ENCODE results near the gene ECSIT.
"Not testable (repeated sequence)": the region's sequence is repeated elsewhere in the genome, so short reads cannot be mapped to it uniquely, and the experiment has no call there.

The ECSIT gene, protein sequence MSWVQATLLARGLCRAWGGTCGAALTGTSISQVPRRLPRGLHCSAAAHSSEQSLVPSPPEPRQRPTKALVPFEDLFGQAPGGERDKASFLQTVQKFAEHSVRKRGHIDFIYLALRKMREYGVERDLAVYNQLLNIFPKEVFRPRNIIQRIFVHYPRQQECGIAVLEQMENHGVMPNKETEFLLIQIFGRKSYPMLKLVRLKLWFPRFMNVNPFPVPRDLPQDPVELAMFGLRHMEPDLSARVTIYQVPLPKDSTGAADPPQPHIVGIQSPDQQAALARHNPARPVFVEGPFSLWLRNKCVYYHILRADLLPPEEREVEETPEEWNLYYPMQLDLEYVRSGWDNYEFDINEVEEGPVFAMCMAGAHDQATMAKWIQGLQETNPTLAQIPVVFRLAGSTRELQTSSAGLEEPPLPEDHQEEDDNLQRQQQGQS

GRCh38 chr19:11528551-11529341, at the start of gene ECSIT:
Gene ECSIT, minus strand, starts transcription at chr19:11529134. Its CDS starts 9,964 bp downstream, at chr19:11519170.
- DNase-seq (ENCODE audit: low spot score) (peak; percentile 91), FAIRE-seq (no peak)

DNA sequence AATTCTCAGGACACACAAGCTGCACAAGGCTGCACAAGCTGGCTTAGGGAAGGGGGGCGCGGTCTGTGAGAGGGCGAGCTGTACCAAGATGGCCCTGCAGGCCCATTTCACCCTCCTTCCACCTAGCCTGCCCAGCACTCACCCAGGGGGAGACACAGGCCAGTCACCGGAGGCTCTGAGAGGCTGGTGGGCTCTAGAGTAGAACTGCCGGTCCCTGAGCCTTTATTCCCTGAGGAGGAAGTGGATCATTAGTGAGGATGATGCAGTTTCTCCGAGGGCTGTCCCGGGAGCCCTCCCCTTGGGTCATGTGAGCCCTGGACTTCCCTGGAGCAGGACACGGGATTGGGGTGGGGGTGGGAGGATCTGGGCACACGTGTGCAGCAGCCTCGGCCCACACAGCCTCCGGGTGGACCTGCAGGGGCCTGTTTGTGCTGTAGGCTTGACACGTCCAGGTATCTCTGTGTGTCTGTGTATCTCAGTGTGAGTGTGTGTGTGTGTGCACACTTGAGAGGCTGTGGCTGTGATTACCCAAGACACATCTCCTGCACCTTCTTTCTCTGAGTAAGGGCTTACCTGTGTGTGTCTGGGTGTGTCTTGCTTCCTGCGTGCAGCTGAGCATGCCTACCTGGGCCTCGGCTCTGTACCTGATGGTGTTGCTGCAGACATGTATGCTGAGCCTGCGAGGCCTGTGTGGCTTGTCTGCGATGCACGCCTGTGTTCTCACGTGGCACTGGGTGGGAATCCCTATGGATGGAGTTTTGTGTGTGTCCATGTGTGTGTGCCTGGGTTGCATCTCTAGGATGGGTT, 48.7 kb upstream of the ECSIT start, which contains the start of gene ACP5:
Gene ACP5, minus strand, starts transcription at position 195 of the 807 bp plus-strand sequence. CDS start 328 bp downstream, outside the sequence.
- FAIRE-seq (no peak), DNase-seq (ENCODE audit: low spot score) (no peak)

GRCh38 chr19:11576227-11576626, 47.3 kb upstream of the ECSIT start:
- FAIRE-seq (no peak), DNase-seq (ENCODE audit: low spot score) (no peak)

DNA sequence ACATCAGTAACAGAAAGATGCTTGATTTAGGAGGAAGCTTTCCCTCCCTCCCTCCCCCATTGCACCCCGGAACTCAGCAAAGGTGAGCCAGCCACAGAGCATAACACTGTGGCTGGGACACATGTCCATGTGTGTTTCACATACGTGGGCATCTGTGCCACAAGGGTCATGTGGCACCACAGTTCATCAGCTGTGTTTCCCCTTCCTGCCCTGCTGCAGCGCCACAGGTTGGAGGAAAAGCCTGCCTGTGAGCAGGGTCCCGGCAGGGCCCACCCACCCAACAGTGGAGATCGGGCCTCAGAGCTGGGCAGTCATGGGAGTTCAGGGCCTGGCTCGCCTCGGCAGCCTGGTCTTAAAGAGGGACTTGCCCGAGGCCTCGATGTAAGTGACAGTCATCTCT, 45.8 kb upstream of the ECSIT start:
- no peak for FAIRE-seq
- no peak for DNase-seq (ENCODE audit: low spot score)

DNA sequence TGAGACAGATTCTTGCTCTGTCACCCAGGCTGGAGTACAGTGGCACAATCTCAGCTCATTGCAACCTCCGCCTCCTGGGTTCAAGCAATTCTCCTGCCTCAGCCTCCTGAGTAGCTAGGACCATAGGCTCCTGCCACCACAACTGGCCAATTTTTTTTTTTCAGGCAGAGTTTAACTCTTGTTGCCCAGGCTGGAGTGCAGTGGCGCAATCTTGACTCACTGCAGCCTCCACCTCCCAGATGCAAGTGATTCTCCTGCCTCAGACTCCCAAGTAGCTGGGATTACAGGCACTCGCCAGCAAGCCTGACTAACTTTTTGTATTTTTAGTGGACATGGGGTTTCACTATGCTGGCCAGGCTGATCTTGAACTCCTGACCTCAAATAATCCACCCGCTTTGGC, 44.8 kb upstream of the ECSIT start:
- FAIRE-seq, result not testable (repeated sequence)

GRCh38 chr19:11573354-11573753, 44.4 kb upstream of the ECSIT start:
- not testable (repeated sequence) for DNase-seq (ENCODE audit: low spot score); FAIRE-seq

More for the DNA sequence above, 44.8 kb upstream of the ECSIT start:
- not testable (repeated sequence) for DNase-seq (ENCODE audit: low spot score)

DNA sequence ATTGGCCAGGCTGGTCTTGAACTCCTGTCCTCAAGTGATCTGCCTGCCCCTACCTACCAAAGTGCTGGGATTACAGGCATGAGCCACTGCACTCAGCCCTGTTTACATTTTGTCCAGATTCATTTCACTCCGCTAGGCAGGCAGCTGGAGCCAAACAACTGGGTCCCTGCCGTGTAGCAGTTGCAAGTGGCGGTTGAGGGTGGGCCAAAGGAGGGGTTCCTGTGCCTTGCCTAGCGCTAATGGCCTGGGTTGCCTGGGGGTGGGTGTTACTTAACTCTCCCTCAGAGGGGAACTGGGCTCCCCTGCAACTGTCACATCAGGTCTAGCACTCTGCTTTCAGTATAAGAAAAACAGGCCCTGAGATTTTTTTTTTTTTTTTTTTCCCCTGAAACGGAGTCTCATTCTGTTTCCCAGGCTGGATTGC, 41.1 kb upstream of the ECSIT start:
- DNase-seq (ENCODE audit: low spot score), result no peak
- no peak for FAIRE-seq

- DNase-seq (ENCODE audit: low spot score) (no peak), FAIRE-seq (no peak)
These were observed 37.2 kb upstream of the ECSIT start for GRCh38 chr19:11566164-11566563.

- not testable (repeated sequence) for FAIRE-seq; DNase-seq (ENCODE audit: low spot score)
These were observed 36.7 kb upstream of the ECSIT start for GRCh38 chr19:11565649-11565980.

DNA sequence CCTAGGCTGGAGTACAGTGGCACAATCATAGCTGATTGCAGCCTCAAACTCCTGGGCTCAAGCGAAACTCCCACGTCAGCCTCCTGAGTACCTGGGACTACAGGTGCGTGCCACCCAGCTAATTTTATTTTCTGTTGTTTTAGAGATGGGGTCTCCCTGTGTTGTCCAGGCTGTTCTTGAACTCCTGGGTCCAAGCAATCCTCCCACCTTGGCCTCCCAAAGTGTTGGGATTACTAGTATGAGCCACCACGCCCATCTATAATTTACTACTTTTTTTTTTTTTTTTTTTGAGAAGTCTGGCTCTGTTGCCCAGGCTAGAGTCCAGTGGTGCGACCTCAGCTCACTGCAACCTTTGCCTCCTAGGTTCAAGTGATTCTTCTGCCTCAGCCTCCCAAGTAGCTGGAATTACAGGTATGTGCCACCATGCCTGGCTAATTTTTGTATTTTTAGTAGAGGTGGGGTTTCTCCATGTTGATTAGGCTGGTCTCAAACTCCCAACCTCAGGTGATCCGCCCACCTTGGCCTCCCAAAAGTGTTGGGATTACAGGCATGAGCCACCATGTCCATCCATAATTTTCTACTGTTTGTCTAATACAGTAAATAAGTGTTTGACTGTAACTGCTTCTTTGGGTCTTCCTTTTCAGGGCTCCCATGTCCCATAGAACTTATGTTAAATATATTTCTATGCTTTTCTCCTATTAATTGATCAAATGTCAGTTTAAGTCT, 35.3 kb upstream of the ECSIT start:
- DNase-seq (ENCODE audit: low spot score); FAIRE-seq: not testable (repeated sequence)

GRCh38 chr19:11563532-11563931, 34.6 kb upstream of the ECSIT start:
- no peak for FAIRE-seq

DNA sequence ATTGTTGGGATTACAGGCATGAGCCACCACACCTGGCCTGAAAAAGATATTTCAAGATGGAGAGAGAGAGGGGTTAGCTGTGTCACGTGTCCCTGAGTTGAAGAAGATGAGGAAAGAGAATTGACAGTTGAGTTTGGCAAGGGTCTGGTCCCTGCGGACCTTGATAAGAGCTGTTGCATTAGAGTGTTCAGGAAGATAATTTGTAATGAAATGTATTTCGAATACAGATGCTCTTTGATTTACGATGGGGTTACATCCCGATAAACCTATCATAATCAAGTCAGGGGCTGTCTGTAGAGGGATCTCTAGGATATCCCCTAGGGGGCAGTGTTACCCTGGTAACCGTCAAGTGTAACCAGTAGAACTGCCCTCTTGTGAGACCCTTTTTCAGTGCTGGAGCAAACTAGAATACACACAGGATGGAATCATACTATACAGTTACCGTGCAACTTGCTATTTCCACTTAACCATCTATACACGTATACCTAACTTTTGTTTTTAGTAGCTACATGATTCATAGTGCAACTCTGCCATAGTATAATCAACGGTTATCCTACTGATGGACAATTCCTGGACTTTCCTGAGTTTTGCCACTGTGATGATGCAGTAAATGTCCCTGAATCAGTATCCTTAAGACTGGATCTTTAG, 31.6 kb upstream of the ECSIT start:
- DNase-seq (ENCODE audit: low spot score) (peak; percentile 50), FAIRE-seq (no peak)

More at GRCh38 chr19:11563532-11563931, 34.6 kb upstream of the ECSIT start:
- no peak for DNase-seq (ENCODE audit: low spot score)

GRCh38 chr19:11558881-11559828, 30.2 kb upstream of the ECSIT start, which contains the start of gene ELOF1:
Gene ELOF1, minus strand, starts transcription at chr19:11559230. Its CDS starts 4,883 bp downstream, at chr19:11554347.
- FAIRE-seq, result no peak
- peak; percentile 95 for DNase-seq (ENCODE audit: low spot score)

DNA sequence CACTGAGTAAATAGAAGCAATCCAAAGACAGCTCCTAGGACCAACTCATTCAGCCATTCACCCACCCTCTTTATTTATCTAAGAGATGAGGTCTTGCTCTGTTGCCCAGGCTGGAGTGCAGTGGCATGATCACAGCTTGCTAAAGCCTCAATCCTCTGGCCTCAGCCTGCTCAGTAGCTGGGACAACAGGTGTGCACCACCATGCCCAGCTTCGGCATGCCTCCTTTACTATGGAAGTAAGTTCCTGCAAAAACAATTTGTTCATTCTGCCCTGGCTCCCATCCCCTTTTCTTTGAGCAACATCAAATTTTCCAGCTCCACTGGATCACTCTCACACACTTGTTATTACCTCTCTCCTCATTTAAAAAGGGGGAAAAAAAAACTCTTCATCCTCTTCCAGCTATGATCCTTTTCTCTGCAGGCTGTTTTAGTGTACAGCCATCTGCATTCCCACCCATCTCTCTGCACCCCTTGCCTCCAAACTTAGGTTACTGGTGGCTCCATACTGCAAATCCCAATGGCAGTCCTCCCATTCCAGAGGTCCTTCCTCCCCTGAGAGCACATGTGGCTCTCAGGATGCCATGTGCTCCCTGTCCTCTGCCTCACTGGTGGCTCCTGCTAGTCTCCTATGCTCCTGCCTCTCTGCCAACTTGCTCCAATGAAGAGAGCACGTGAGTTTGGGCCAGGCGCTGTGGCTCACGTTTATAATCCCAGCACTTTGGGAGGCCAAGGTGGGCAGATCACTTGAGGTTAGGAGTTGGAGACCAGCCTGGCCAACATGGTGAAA, 27.9 kb upstream of the ECSIT start:
- DNase-seq (ENCODE audit: low spot score) (no peak), FAIRE-seq (no peak)

DNA sequence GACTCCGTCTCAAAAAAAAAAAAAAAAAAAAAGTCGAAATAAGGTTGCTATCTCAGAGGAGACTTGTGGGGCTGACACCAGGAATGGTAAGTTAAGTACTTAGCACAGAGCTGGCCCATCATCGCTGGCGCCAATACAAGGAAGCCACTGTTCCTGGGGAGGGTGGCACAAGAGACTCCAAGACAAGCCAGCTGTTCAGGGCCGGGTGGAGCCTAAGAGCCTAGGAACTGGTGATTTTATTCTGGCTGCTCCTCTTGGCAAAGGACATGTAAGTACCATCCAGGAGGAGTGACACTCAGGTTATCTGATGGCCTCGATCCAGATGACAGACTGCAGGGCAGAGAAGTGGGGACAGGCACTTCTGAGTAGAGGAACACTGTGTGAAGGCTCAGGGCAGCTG, 26.3 kb upstream of the ECSIT start:
- no peak for DNase-seq (ENCODE audit: low spot score)
- FAIRE-seq, result no peak

DNA sequence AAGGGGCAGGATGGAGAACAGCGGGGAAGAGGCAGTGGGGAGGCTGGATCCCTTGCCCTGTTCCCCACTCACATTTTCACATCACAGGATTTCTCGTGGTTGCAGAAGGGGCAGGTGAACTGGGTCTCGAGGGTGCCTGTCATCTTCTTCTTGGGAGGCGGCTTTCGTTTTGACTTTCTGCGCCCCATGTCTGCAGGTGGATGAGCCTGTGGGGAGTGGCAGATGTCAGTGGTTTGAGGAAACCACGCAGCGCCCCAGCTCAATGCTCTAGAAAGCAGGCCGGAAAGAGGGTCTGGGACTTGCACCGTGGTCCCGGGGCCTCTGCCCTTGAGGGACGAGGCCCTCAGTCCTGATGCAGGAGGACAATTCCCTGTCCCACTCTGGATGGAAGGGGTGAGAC, 25.2 kb upstream of the ECSIT start:
- DNase-seq (ENCODE audit: low spot score), result no peak

DNA sequence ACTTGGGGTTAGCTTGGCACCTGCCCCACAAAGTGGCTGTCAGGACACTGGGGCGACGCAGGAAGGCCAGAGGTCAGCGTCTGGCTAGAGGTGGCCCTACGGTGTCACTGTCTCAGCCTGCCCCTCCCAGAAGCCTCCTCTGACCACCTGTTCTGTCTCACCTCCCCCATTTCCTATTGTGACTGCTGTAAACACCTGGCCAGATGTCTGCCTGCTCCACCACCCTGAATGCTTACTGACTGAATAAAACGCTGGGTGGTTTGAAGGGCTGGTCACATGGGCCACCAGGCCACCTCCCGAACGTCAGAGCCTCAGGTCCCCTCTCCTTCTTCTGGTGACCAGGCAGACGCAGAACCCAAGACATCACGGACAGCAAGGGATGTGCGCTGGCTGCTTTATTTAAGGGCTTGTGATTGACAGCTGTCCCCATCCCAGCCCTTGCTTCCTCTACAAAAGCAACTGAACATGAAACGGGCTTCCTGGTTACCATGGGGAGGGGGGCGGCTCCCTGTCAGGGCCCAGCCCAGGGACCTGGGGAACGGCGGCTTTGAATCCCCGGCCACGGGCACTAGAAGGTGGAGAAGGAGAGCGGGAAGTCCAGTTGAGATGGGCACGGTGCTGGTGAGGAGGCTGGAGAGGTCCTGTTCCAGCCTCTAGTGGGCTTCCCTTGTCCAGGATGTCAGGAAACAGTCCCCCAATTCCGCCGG, 23.9 kb upstream of the ECSIT start:
- DNase-seq (ENCODE audit: low spot score) (no peak), FAIRE-seq (no peak)

More for the DNA sequence above, 25.2 kb upstream of the ECSIT start:
- no peak for FAIRE-seq

Data from urothelium cell line (cell line).